Activated CD4-positive, alpha-beta T cell treated with anti-CD3 and anti-CD28 coated beads for 1 hour (primary cell): ENCODE data around the gene SARM1.
"Not testable (repeated sequence)": the region's sequence is repeated elsewhere in the genome, so short reads cannot be mapped to it uniquely, and the experiment has no call there.

Experiments used
- DNase-seq: peaks from one replicate; pipeline ENCODE4 v3.0.0-alpha.2; 2020

Gene SARM1

GRCh38 chr17:28397275-28397674, 25.8 kb downstream of the SARM1 start:
- DNase-seq, result no peak

- no peak for DNase-seq
Measured at GRCh38 chr17:28397687-28398279, 26.3 kb downstream of the SARM1 start.

GRCh38 chr17:28398280-28398981, 26.9 kb downstream of the SARM1 start:
- DNase-seq, result no peak

GRCh38 chr17:28399808-28400207, 28.3 kb downstream of the SARM1 start:
- no peak for DNase-seq

- no peak for DNase-seq
Measured at GRCh38 chr17:28402224-28402630, 30.7 kb downstream of the SARM1 start.

- no peak for DNase-seq
Measured at GRCh38 chr17:28402844-28403243, 31.4 kb downstream of the SARM1 start.

- DNase-seq, result no peak
Measured at GRCh38 chr17:28404007-28404406, 32.5 kb downstream of the SARM1 start.

GRCh38 chr17:28404461-28404811, 32.9 kb downstream of the SARM1 start:
- no peak for DNase-seq

GRCh38 chr17:28404812-28405570, 33.5 kb downstream of the SARM1 start:
- DNase-seq, result no peak

- DNase-seq, result no peak
Measured at GRCh38 chr17:28405632-28406472, 34.4 kb downstream of the SARM1 start, which contains the start of gene SLC46A1. TSS of gene SLC46A1 (minus strand) at chr17:28406212. CDS start at chr17:28406114, 98 bp downstream.

- DNase-seq, result no peak
Measured at GRCh38 chr17:28406473-28406814, 35.0 kb downstream of the SARM1 start.

GRCh38 chr17:28407130-28407973, 35.9 kb downstream of the SARM1 start:
- no peak for DNase-seq

- no peak for DNase-seq
Measured at GRCh38 chr17:28407974-28408306, 36.4 kb downstream of the SARM1 start.

GRCh38 chr17:28412099-28412498, 40.6 kb downstream of the SARM1 start:
- DNase-seq, result no peak

GRCh38 chr17:28413804-28414203, 42.3 kb downstream of the SARM1 start:
- no peak for DNase-seq

GRCh38 chr17:28415886-28416285, 44.4 kb downstream of the SARM1 start:
- no peak for DNase-seq

- DNase-seq, result peak; percentile 25
Measured at GRCh38 chr17:28416703-28417311, 45.3 kb downstream of the SARM1 start.

GRCh38 chr17:28421787-28422305, 50.4 kb downstream of the SARM1 start:
- DNase-seq, result no peak

GRCh38 chr17:28425206-28425605, 53.7 kb downstream of the SARM1 start:
- DNase-seq, result no peak

GRCh38 chr17:28426081-28426519, 54.6 kb downstream of the SARM1 start:
- DNase-seq, result no peak

GRCh38 chr17:28427371-28427770, 55.9 kb downstream of the SARM1 start:
- DNase-seq, result no peak

- not testable (repeated sequence) for DNase-seq
Measured at GRCh38 chr17:28427982-28428381, 56.5 kb downstream of the SARM1 start.
